ENCODE data around the gene ZNF469. TPM values are rescaled to one million over a fixed set of nuclear protein-coding genes. Genes with fewer than 3 reads are reported as not detected.

The ZNF469 gene
- total RNA-seq, 3 donors from 2014 or later, result 0.80 to 1.5 (median 0.98) TPM

GRCh38 chr16:88378836-88379693 is 3.7 kb upstream of the ZNF469 start:
- H3K36me3 ChIP-seq, result no peaks in the 10 kb centered on the region
- H3K27ac ChIP-seq, result no peak overlapping the region
- no peak overlapping the region for H3K4me3 ChIP-seq
- TF ChIP-seq CTCF (IDR thresholded peaks at IDR 0.05), result no peak
- TF ChIP-seq POLR2A (IDR thresholded peaks at IDR 0.05), result no peak
- TF ChIP-seq POLR2AphosphoS5 (IDR thresholded peaks at IDR 0.05), result no peak
- intact Hi-C loops (cut with DNase I; ENCODE audit: low total_unique reads), result no loop called here
- H3K27me3 ChIP-seq, result no peaks in the 10 kb centered on the region
- DNase-seq (ENCODE audit: low spot score in 2 of 2), result no peak
- H3K9me3 ChIP-seq, result no peaks in the 10 kb centered on the region
- H3K4me1 ChIP-seq, result peaks cover 0 to 8% of the 10 kb centered on the region in 2 donors

GRCh38 chr16:88379694-88380040 is 3.1 kb upstream of the ZNF469 start:
- Histone ChIP-seq H3K4me3 (no peak overlapping the region), H3K36me3 (no peaks in the 10 kb centered on the region), H3K4me1 (peaks cover 5 to 8% of the 10 kb centered on the region in 2 donors), H3K9me3 (no peaks in the 10 kb centered on the region), H3K27me3 (no peaks in the 10 kb centered on the region), H3K27ac (no peak overlapping the region)
- intact Hi-C loops (cut with DNase I; ENCODE audit: low total_unique reads), result loop anchor here (1.0 kb wide), 1 partner anchor 93 kb away; no protein-coding TSS in a partner anchor
- no peak for TF ChIP-seq POLR2AphosphoS5 (IDR thresholded peaks at IDR 0.05)
- no peak for TF ChIP-seq CTCF (IDR thresholded peaks at IDR 0.05)
- no peak for TF ChIP-seq POLR2A (IDR thresholded peaks at IDR 0.05)
- DNase-seq (ENCODE audit: low spot score in 2 of 2), result no peak

GRCh38 chr16:88380099-88380498 is 2.7 kb upstream of the ZNF469 start:
- no peaks in the 10 kb centered on the region for H3K36me3 ChIP-seq
- no peak overlapping the region for H3K27ac ChIP-seq
- no peak for DNase-seq (ENCODE audit: low spot score in 2 of 2)
- intact Hi-C loops (cut with DNase I; ENCODE audit: low total_unique reads), result loop anchor here (1.0 kb wide), 1 partner anchor 92 kb away; no protein-coding TSS in a partner anchor
- peaks cover 5 to 8% of the 10 kb centered on the region in 2 donors for H3K4me1 ChIP-seq
- no peaks in the 10 kb centered on the region for H3K9me3 ChIP-seq
- no peak for TF ChIP-seq CTCF (IDR thresholded peaks at IDR 0.05)
- TF ChIP-seq POLR2A (IDR thresholded peaks at IDR 0.05), result no peak
- no peak for TF ChIP-seq POLR2AphosphoS5 (IDR thresholded peaks at IDR 0.05)
- H3K4me3 ChIP-seq, result no peak overlapping the region
- no peaks in the 10 kb centered on the region for H3K27me3 ChIP-seq

- no peak overlapping the region for H3K4me3 ChIP-seq
- intact Hi-C loops (cut with DNase I; ENCODE audit: low total_unique reads), result loop anchor here (1.0 kb wide), 1 partner anchor 92 kb away; no protein-coding TSS in a partner anchor
- H3K9me3 ChIP-seq, result no peaks in the 10 kb centered on the region
- no peaks in the 10 kb centered on the region for H3K27me3 ChIP-seq
- TF ChIP-seq POLR2A (IDR thresholded peaks at IDR 0.05), result no peak
- TF ChIP-seq CTCF (IDR thresholded peaks at IDR 0.05), result no peak
- TF ChIP-seq POLR2AphosphoS5 (IDR thresholded peaks at IDR 0.05), result no peak
- no peak overlapping the region for H3K27ac ChIP-seq
- peaks cover 5 to 8% of the 10 kb centered on the region in 2 donors for H3K4me1 ChIP-seq
- no peaks in the 10 kb centered on the region for H3K36me3 ChIP-seq
- no peak for DNase-seq (ENCODE audit: low spot score in 2 of 2)
These were observed 2.1 kb upstream of the ZNF469 start for GRCh38 chr16:88380619-88381018.

- intact Hi-C loops (cut with DNase I; ENCODE audit: low total_unique reads), result no loop called here
- H3K36me3 ChIP-seq, result no peaks in the 10 kb centered on the region
- no peaks in the 10 kb centered on the region for H3K27me3 ChIP-seq
- no peak for DNase-seq (ENCODE audit: low spot score in 2 of 2)
- peaks cover 3 to 5% of the 10 kb centered on the region in 2 donors for H3K4me1 ChIP-seq
- TF ChIP-seq CTCF (IDR thresholded peaks at IDR 0.05) (no peak), POLR2AphosphoS5 (IDR thresholded peaks at IDR 0.05) (no peak), POLR2A (IDR thresholded peaks at IDR 0.05) (no peak)
- H3K4me3 ChIP-seq, result no peak overlapping the region
- no peak overlapping the region for H3K27ac ChIP-seq
- no peaks in the 10 kb centered on the region for H3K9me3 ChIP-seq
These were observed 823 bp upstream of the ZNF469 start for GRCh38 chr16:88381820-88382451.
